NCI-H2029 (cell line): ENCODE measurements around the gene KIF15.
"Not testable (repeated sequence)": the region's sequence is repeated elsewhere in the genome, so short reads cannot be mapped to it uniquely, and the experiment has no call there.

Experiments used
- DNase-seq: peaks from one replicate; lab custom pipeline; 2025; lab: John Stamatoyannopoulos, UW

Gene KIF15

DNA sequence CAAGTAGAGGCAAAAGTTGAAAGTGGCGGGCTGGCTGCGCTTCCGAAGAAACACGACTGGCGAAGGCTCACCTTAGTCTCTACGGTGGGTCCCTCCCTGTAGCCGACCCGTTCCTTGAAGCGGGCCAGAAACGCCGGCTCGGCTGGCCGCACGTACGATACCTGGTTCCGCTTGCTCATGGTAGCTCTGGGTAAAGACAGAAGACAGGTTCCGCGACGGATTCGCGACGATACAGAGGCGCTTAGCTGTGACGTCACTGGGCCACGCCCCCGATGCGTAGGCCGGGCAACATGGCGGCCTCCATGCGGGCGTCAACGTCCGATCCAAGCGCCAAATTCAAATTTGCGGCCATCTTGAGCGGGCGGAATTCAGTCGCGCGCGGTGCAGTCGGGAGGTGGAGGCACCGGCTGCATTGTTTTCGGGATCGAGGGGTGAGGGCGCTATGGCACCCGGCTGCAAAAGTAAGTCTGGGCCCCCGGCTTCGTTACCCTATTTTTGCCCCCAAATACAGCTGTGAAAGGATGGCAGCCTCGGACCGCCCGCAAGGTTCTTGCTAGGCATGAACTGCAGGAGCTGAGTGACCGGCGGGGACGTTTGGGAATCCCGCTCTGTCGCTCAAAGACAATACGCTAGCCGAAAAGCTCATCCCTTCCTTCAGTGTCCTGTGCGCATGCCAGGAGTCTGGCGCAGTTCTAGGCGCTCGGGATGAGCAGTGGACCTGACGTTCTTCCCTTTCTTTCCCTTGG is at the start of gene KIF15, which contains the start of gene KIAA1143:
KIF15 (plus strand) TSS at position 371 of the 746 bp plus-strand sequence; CDS start at position 443, 72 bp downstream.
KIAA1143 (minus strand) TSS at position 196 of the 746 bp plus-strand sequence; CDS start at position 179, 17 bp downstream.
- DNase-seq = peak; percentile 98

- DNase-seq = peak; percentile 92
Measured at GRCh38 chr3:44712455-44713075, 49.0 kb upstream of the KIF15 start, which contains the start of gene ZNF502. ZNF502 (plus strand) TSS chr3:44712660; CDS start chr3:44720262, 7,602 bp downstream.

DNA sequence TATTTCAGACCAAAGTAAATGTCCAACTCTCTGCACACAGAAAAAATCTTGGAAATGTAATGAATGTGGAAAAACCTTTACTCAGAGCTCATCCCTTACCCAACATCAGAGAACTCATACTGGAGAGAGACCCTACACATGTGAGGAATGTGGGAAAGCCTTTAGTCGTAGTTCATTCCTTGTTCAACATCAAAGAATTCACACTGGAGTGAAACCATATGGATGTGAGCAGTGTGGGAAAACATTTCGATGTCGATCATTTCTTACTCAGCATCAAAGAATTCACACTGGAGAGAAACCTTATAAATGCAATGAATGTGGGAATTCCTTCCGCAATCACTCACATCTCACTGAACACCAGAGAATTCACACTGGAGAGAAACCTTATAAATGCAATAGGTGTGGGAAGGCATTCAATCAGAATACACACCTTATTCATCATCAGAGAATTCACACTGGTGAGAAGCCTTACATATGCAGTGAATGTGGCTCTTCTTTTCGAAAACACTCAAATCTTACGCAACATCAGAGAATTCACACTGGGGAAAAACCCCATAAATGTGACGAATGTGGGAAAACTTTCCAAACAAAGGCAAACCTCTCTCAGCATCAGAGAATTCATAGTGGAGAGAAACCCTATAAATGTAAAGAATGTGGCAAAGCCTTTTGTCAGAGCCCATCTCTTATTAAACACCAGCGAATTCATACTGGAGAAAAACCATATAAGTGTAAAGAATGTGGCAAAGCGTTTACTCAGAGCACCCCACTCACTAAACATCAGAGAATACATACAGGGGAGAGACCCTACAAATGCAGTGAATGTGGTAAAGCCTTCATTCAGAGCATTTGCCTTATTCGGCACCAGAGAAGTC is 40.1 kb upstream of the KIF15 start:
- DNase-seq = no peak

GRCh38 chr3:44722103-44722401 is 39.5 kb upstream of the KIF15 start:
- no peak for DNase-seq

DNA sequence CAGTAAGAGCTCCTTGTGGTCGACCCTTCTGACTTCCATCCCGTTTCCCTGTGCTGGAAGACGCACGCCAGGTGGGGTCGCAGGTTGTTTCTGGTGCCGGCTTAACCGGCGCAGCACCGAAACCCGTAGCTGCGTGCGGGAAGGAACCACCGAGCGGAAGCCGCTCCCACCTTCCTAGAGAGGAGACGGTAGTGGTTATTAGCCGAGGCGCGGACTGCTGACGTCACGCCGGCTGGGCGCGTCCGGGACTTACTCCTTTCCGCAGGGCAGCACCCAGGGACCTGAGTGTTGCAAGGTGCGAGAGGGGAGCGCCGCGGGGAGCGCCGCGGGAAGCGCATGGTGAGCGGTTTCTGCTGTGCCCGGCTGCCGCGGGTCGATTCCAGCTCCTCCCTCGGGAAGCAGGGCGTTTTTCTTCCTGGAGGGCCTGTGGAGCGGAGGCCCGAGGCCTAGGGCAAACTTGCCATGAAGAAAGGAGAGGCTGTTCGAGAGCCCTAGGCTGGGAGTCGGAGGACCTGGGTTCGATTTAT is 32.1 kb upstream of the KIF15 start, which contains the start of gene ZNF501:
ZNF501 (plus strand) TSS at position 252 of the 527 bp plus-strand sequence. CDS start 4,787 bp downstream, outside the sequence.
- DNase-seq = peak; percentile 97

DNA sequence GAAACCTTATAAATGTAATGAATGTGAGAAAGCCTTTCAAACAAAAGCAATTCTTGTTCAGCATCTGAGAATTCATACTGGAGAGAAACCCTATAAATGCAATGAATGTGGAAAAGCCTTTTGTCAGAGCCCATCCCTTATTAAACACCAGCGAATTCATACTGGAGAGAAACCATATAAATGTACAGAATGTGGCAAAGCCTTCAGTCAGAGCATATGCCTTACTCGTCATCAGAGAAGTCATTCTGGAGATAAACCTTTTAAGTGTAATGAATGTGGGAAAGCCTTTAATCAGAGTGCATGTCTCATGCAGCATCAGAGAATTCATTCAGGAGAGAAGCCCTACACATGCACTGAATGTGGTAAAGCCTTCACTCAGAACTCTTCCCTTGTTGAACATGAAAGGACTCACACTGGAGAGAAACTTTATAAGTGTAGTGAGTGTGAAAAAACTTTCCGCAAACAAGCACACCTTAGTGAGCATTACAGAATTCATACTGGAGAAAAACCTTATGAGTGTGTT is 26.9 kb upstream of the KIF15 start:
- DNase-seq = no peak

GRCh38 chr3:44761101-44761423 is 532 bp upstream of the KIF15 start:
- no peak for DNase-seq

DNA sequence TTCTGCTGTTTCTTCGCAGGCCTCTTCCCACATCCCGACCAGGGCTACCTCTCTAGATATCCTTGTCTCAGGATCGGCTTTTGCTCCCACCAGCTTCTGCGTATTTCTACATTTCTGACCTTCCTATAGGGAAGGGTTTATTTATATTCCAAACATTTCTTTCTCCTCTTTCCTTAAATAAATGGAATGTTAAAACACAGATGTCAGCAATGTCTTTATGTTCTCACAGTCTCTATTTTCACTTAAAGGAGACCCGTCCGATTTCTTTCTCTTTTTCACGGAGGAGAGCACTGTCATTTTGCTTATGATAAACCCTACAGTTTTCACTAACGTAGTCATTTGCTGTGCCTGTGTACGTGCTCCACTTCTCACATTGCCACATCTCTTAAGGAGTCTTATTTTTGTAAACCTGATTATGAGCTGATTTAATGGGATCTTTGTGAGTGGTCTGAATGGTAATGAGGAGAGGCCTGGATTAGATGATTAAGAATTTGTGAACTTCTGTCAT is 630 bp downstream of the KIF15 start:
- no peak for DNase-seq

- no peak for DNase-seq
Measured at GRCh38 chr3:44762690-44763089, 1.1 kb downstream of the KIF15 start.

- no peak for DNase-seq
Measured at GRCh38 chr3:44764248-44764647, 2.7 kb downstream of the KIF15 start.

GRCh38 chr3:44771424-44772098 is 10.0 kb downstream of the KIF15 start:
- no peak for DNase-seq

GRCh38 chr3:44772099-44772442 is 10.5 kb downstream of the KIF15 start:
- DNase-seq = no peak

DNA sequence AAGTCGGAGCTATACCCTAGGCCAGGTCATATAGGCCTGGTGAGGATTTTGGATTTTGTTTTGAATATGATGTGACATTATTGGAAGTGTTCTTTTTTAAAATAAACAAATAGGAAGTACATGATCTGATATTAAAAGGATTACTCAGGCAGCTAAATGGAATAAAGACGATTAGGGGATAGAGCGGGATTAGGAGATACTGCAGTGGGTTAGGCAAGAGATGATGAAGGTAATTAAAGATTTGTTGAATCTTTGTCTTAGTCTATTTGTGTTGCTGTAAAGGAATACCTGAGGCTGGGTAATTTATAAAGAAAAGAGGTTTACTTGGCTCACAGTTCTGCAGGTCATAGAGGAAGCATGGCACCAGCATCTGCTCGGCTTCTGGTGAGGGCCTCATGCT is 21.3 kb downstream of the KIF15 start:
- DNase-seq = no peak

DNA sequence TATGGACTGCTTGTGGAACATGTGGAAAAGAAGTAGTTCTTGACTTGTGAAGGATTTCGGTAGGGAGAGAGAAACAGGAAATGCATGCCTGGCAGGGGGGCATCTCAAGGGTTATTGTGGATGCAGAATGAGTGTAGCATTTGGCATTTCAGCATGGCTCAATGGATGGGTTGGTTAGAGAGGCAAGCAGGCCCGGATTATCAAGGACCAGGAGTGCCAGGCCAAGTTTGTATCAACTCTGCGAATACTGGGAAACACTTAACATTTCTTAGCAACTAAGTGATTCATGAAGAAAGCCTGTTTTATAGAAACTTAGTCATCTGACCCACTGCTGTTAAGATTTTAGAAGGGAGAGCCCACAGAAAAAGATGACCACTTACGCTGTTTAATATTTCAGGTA is 33.6 kb downstream of the KIF15 start:
- no peak for DNase-seq

DNA sequence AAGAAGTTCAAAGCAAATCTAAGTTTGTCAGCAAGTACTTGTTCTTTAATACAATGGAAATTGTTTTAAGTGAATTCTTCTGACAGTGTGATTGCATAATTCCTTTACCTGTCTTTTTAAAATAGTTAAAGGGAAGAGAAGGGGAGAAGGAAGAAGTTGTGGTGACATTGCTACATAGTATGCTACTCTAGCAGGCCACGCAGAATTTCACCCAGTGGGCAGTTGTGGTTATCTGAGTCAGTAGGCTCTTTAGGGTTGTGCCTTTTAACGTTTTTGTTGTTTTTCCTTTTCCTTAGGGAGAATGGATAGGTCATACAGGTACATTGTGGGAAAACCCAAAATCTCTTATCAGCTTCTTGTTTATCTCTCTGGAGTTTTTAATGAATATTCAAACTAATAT is 40.4 kb downstream of the KIF15 start:
- DNase-seq = no peak

GRCh38 chr3:44803298-44803697 is 41.7 kb downstream of the KIF15 start:
- no peak for DNase-seq

DNA sequence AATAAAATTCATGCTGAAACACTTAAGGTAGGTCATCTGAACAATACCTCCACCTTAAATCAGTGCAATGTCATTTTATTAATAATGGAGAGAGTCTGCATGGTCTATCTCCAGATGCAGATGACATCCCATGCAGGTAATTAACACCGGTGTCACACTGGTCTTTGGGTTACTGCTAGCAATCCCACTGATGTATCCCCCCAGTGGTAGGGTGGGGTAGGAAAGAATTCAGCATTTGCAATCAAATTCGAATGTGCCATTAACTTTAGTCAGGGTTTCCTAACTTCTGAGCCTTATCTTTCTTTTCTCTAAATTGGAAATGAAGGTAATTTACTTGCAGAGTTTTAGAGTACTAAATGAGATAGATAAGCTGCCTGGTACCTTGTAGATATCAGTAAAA is 44.4 kb downstream of the KIF15 start:
- DNase-seq = no peak

DNA sequence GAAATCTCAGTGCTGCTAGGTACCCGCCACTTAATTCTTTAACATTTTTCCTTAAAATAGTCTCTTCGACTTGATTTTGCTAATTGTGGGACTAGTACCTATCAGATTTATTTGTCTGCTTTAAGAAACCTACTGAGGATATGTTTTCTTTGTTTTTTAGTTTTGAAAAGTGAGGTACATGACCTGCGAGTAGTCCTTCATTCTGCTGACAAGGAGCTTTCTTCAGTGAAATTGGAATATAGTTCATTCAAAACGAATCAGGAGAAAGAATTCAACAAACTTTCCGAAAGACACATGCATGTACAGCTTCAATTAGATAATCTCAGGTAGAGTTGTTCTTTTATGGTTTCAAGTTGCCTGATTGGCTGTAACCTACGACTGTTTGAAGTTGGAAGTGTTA is 53.2 kb downstream of the KIF15 start:
- DNase-seq = no peak

DNA sequence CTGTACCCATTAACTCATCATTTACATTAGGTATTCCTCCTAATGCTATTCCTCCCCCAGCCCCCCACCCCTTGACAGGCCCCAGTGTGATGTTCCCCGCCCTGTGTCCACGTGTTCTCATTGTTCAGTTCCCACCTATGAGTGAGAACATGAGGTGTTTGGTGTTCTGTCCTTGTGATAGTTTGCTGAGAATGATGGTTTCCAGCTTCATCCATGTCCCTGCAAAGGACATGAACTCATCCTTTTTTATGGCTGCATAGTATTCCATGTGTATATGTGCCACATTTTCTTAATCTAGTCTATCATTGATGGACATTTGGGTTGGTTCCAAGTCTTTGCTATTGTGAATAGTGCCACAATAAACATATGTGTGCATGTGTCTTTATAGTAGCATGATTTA is 54.7 kb downstream of the KIF15 start:
- DNase-seq = not testable (repeated sequence)

DNA sequence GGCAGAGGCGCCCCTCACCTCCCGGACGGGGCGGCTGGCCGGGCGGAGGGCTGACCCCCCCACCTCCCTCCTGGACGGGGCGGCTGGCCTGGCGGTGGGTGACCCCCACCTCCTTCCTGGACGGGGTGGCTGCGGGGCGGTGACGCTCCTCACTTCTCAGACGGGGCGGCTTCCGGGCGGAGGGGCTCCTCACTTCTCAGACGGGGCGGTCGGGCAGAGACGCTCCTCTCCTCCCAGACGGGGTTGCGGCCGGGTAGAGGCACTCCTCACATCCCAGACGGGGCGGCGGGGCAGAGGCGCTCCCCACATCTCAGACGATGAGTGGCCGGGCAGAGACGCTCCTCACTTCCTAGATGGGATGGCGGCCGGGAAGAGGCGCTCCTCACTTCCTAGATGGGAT is 59.6 kb downstream of the KIF15 start:
- DNase-seq = not testable (repeated sequence)

GRCh38 chr3:44825264-44825925 is 63.8 kb downstream of the KIF15 start:
- no peak for DNase-seq
